Measurements from ENCODE around the gene ZBTB24. TPM values are rescaled to one million over a fixed set of nuclear protein-coding genes. Genes with fewer than 3 reads are reported as not detected.

The ZBTB24 gene
- total RNA-seq, 4 donors from 2014 or later: 8.1 to 11.6 (median 11.2) TPM

- whole genome bisulfite sequencing: 95% methylated on average over 4 of the region's 4 CpGs
- TF ChIP-seq POLR2A (IDR thresholded peaks at IDR 0.05): no peak
- Histone ChIP-seq H3K27me3 (no peaks in the 10 kb centered on the region), H3K4me1 (peaks cover 32% of the 10 kb centered on the region), H3K9me3 (no peaks in the 10 kb centered on the region), H3K27ac (no peak overlapping the region), H3K4me3 (no peak overlapping the region), H3K36me3 (peaks cover 64% of the 10 kb centered on the region)
- DNase-seq (ENCODE audit: low spot score in 2 of 2): no peak
These were observed 8.0 kb downstream of the ZBTB24 start for GRCh38 chr6:109474995-109475394.

- DNase-seq (ENCODE audit: low spot score in 2 of 2): no peak
- H3K36me3 ChIP-seq: peaks cover 80% of the 10 kb centered on the region
- no peaks in the 10 kb centered on the region for H3K9me3 ChIP-seq
These were observed 9.9 kb downstream of the ZBTB24 start for GRCh38 chr6:109473120-109473519.

GRCh38 chr6:109472132-109472995, 10.7 kb downstream of the ZBTB24 start:
- Histone ChIP-seq H3K36me3 (peaks cover 83% of the 10 kb centered on the region), H3K4me1 (peaks cover 9% of the 10 kb centered on the region), H3K27me3 (no peaks in the 10 kb centered on the region), H3K9me3 (no peaks in the 10 kb centered on the region), H3K27ac (no peak overlapping the region), H3K4me3 (no peak overlapping the region)
- 91% methylated on average over 9 of the region's 9 CpGs for WGBS
- no peak for TF ChIP-seq POLR2AphosphoS5 (IDR thresholded peaks at IDR 0.05)
- no peak for TF ChIP-seq POLR2A (IDR thresholded peaks at IDR 0.05)
- TF ChIP-seq EP300 (IDR thresholded peaks at IDR 0.05): no peak
- TF ChIP-seq CTCF (IDR thresholded peaks at IDR 0.05): no peak
- no peak for DNase-seq (ENCODE audit: low spot score in 2 of 2)

More at GRCh38 chr6:109473120-109473519, 9.9 kb downstream of the ZBTB24 start:
- Histone ChIP-seq H3K27me3 (no peaks in the 10 kb centered on the region), H3K4me3 (no peak overlapping the region), H3K27ac (no peak overlapping the region), H3K4me1 (peaks cover 17% of the 10 kb centered on the region)
- TF ChIP-seq POLR2A (IDR thresholded peaks at IDR 0.05) (no peak), EP300 (IDR thresholded peaks at IDR 0.05) (no peak), CTCF (IDR thresholded peaks at IDR 0.05) (no peak), POLR2AphosphoS5 (IDR thresholded peaks at IDR 0.05) (no peak)
- 89% methylated on average over 3 of the region's 3 CpGs for WGBS

GRCh38 chr6:109471105-109471810, 11.8 kb downstream of the ZBTB24 start:
- 98% methylated on average over 5 of the region's 5 CpGs for WGBS
- DNase-seq (ENCODE audit: low spot score in 2 of 2): no peak
- no peak overlapping the region for H3K27ac ChIP-seq

GRCh38 chr6:109469591-109470189, 13.3 kb downstream of the ZBTB24 start:
- peaks cover 88% of the 10 kb centered on the region for H3K36me3 ChIP-seq
- H3K27ac ChIP-seq: no peak overlapping the region
- no peak for DNase-seq (ENCODE audit: low spot score in 2 of 2)
- H3K4me1 ChIP-seq: peaks cover 4% of the 10 kb centered on the region
- no peaks in the 10 kb centered on the region for H3K9me3 ChIP-seq
- H3K27me3 ChIP-seq: no peaks in the 10 kb centered on the region
- WGBS: 93% methylated on average over 5 of the region's 5 CpGs
- no peak overlapping the region for H3K4me3 ChIP-seq
- no peak for TF ChIP-seq POLR2AphosphoS5 (IDR thresholded peaks at IDR 0.05)
- TF ChIP-seq EP300 (IDR thresholded peaks at IDR 0.05): no peak
- TF ChIP-seq CTCF (IDR thresholded peaks at IDR 0.05): no peak
- no peak for TF ChIP-seq POLR2A (IDR thresholded peaks at IDR 0.05)

More at GRCh38 chr6:109471105-109471810, 11.8 kb downstream of the ZBTB24 start:
- Histone ChIP-seq H3K9me3 (no peaks in the 10 kb centered on the region), H3K4me3 (no peak overlapping the region), H3K27me3 (no peaks in the 10 kb centered on the region), H3K4me1 (no peaks in the 10 kb centered on the region), H3K36me3 (peaks cover 88% of the 10 kb centered on the region)
- no peak for TF ChIP-seq CTCF (IDR thresholded peaks at IDR 0.05)
- no peak for TF ChIP-seq EP300 (IDR thresholded peaks at IDR 0.05)
- TF ChIP-seq POLR2A (IDR thresholded peaks at IDR 0.05): no peak
- TF ChIP-seq POLR2AphosphoS5 (IDR thresholded peaks at IDR 0.05): no peak
